Heart left ventricle (tissue), 16 donors: Measurements from ENCODE around the gene IL2RA. TPM values are rescaled to one million over a fixed set of nuclear protein-coding genes. Genes with fewer than 3 reads are reported as not detected.

Experiments
- ATAC-seq, 4 donors: fragments of 200-7000 bp; cut with Tn5 transposase; one replicate each; pipeline ENCODE4 v1.9.1; 2020 to 2022; ENCODE audit warnings: moderate library complexity in 4 of 4, mild to moderate bottlenecking in 3 of 4, moderate number of reproducible peaks in 1 of 4
- DNase-seq, 5 donors: peaks; one replicate each; pipeline ENCODE4 v3.0.0-alpha.2; 2020
- H3K27ac ChIP-seq, 12 donors: fragments of 200-600 bp; sonication (generic) in 4 of 12; one replicate each; pipeline versions ENCODE4 v1.5.0 to v1.8.0; 2016 to 2022; ENCODE audit warnings: mild to moderate bottlenecking in 2 of 12
- H3K27me3 ChIP-seq, 9 donors: fragments of 200-600 bp; sonication (generic) in 2 of 9; one replicate each; pipeline versions ENCODE4 v1.5.1 to v1.8.0; 2016 to 2022; ENCODE audit warnings: mild to moderate bottlenecking in 3 of 9
- H3K36me3 ChIP-seq, 9 donors: fragments of 200-600 bp; sonication (generic) in 2 of 9; one replicate each; pipeline versions ENCODE4 v1.5.0 to v1.8.0; 2018 to 2022; ENCODE audit warnings: mild to moderate bottlenecking in 2 of 9
- H3K4me1 ChIP-seq, 12 donors: fragments of 200-600 bp; sonication (generic) in 4 of 12; one replicate each; pipeline versions ENCODE4 v1.5.0 to v1.8.0; 2016 to 2022; ENCODE audit warnings: mild to moderate bottlenecking in 3 of 12
- H3K4me3 ChIP-seq, 12 donors: fragments of 200-600 bp; sonication (generic) in 4 of 12; one replicate each; pipeline versions ENCODE4 v1.5.0 to v1.8.0; 2017 to 2022; ENCODE audit warnings: mild to moderate bottlenecking in 9 of 12, moderate library complexity in 4 of 12
- H3K9me3 ChIP-seq, 12 donors: fragments of 200-600 bp; sonication (generic) in 4 of 12; one replicate each; pipeline versions ENCODE4 v1.5.0 to v1.8.0; 2016 to 2022; ENCODE audit warnings: mild to moderate bottlenecking in 1 of 12
- POLR2A ChIP-seq, 2 donors: fragments of 450-650 bp; IDR thresholded peaks; one replicate each; pipeline ENCODE4 v1.6.1; 2017; ENCODE audit warnings: antibody characterized with exemption in 2 of 2, mild to moderate bottlenecking in 2 of 2, moderate library complexity in 2 of 2
- WGBS, 4 donors: extraction: QIAGEN DNeasy Blood & Tissue Kit in 2 of 4; methylation state at CpG; one replicate each; pipeline versions ENCODE4 v1.1.5 to v1.1.7; 2013 to 2018; 5-methylcytosine and 5-hydroxymethylcytosine counted together
- intact Hi-C, 10 donors: fragments of 100-400 bp; cut with DNase I; formaldehyde crosslinking; loops; one replicate each; pipeline versions ENCODE4 v1.11.1 to v1.14.2; 2022
- polyA plus RNA-seq, 2 donors: library from polyadenylated mRNA; stranded (reverse); fragments of 200-250 nt; gene quantifications; one replicate each; pipeline ENCODE4 v1.2.3, GENCODE V29; 2013
- total RNA-seq, 9 donors: library from RNA; depleted of rRNA in 2 of 9; stranded (reverse); fragments of >200 nt in 2 of 9; fragmentation: NEBNext Ultra II Directional in 3 of 9; extraction: Animal tissue kit (Norgen Biotek cat#: 25700) in 3 of 9; gene quantifications; one replicate each; pipeline versions ENCODE4 v1.1.0 to v1.2.4, GENCODE V29; 2016 to 2023
- TF ChIP-seq, protein P1 (sequence below), 12 donors: fragments of 200-600 bp; sonication (generic) in 4 of 12; IDR thresholded peaks; one replicate each; pipeline versions ENCODE4 v1.5.0 to v1.8.0; 2018 to 2022; ENCODE audit warnings: antibody characterized with exemption in 12 of 12, mild to moderate bottlenecking in 5 of 12
- donor health status: ischemic (EF 13 %, LVEDD 7.1; RV severe dilation, severe dysfunction).
- donor health status: healthy with polysubstance abuse.
- donor health status: DM: no; HTN: yes; CAD: no.
- donor health status: DM: no; HTN: no; CAD: no.
- donor health status: ischemic (EF 25% LVEDD 6.9; RV normal size, moderate dysfunction).
- donor health status: ischemic (EF 25% LVEDD 5.7; RV mildly dilated, moderate dysfunction).
- donor health status: healthy.
- donor health status: DM: yes; HTN: yes; CAD: no.
- donor health status: ischemic (EF 35%, LVEDD 5.7; RV mildly dilated, moderate dysfunction).
- donor health status: nonischemic (EF 11% LVEDD 7.7; RV severe dilation, severe dysfunction).
- donor health status: DM: yes; HTN: yes; CAD: no.
- donor health status: PGD.
- donor health status: ischemic (EF 29% LVEDD 5.4; RV normal size, mild dysfunction).
- donor health status: nonischemic (EF 23%, LVEDD 6.1; RV moderate dilation, normal function).

IL2RA gene
- total and polyA plus RNA-seq, 11 donors, result 0.11 to 11.1 (median 0.90) TPM; not detected in 1

DNA sequence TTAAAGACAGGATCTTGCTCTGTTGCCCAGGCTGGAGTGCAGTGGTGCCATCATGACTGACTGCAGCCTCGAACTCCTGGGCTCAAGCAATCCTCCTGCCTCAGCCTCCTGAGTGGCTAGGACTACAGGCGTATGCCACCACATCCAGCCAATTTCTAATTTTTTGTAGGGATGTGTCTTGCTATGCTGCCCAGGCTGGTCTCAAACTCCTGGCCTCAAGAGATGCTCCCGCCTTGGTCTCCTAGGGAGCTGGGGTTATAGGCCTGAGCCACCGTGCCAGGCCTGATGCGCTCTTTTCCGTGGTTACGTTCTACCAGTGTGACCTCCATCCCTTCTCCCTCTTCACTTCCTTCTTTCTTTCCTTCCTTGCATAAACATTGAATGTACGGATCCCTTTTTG, 50.6 kb downstream of the IL2RA start:
- Histone ChIP-seq H3K4me1 (peaks cover 0 to 21% (median 0%) of the 10 kb centered on the region in 12 donors), H3K27ac (no peak overlapping the region), H3K4me3 (no peak overlapping the region), H3K9me3 (peaks cover 0 to 10% (median 0%) of the 10 kb centered on the region in 12 donors), H3K36me3 (no peaks in the 10 kb centered on the region), H3K27me3 (no peaks in the 10 kb centered on the region)
- ATAC-seq (no peak), DNase-seq (no peak)
- 88 to 95% (median 92%) methylated on average over 8 of the region's 8 CpGs for WGBS, 4 donors
- TF ChIP-seq, protein P1, sequence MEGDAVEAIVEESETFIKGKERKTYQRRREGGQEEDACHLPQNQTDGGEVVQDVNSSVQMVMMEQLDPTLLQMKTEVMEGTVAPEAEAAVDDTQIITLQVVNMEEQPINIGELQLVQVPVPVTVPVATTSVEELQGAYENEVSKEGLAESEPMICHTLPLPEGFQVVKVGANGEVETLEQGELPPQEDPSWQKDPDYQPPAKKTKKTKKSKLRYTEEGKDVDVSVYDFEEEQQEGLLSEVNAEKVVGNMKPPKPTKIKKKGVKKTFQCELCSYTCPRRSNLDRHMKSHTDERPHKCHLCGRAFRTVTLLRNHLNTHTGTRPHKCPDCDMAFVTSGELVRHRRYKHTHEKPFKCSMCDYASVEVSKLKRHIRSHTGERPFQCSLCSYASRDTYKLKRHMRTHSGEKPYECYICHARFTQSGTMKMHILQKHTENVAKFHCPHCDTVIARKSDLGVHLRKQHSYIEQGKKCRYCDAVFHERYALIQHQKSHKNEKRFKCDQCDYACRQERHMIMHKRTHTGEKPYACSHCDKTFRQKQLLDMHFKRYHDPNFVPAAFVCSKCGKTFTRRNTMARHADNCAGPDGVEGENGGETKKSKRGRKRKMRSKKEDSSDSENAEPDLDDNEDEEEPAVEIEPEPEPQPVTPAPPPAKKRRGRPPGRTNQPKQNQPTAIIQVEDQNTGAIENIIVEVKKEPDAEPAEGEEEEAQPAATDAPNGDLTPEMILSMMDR (IDR thresholded peaks at IDR 0.05), result no peak
- no peak for TF ChIP-seq POLR2A (IDR thresholded peaks at IDR 0.05)
- intact Hi-C loops, result loop anchor here in 8 of 10 donors (5.0 to 10.0 kb wide), 9 partner anchors 36 to 393 kb away; partner anchors contain the start of gene RBM17 (in 2 of the 8)

DNA sequence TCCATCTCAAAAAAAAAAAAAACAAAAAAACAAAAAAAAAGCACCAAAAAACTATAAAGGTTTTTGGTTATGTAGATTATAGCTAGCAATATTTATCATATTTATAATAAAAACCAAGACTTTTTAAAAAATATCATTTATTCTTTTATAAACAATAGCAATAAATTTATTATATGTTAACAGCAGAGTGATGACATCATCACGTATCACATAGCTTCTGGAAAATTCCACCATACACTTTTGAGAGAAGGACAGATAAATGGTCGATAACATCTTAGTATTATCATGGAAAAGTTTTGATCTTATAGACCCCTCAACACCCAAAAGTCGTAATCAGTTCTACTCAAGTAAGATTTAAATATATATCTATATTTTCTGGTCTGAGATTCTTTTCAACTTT, 51.6 kb downstream of the IL2RA start:
- 90 to 93% (median 91%) methylated on average over 3 of the region's 3 CpGs for whole genome bisulfite sequencing, 4 donors

DNA sequence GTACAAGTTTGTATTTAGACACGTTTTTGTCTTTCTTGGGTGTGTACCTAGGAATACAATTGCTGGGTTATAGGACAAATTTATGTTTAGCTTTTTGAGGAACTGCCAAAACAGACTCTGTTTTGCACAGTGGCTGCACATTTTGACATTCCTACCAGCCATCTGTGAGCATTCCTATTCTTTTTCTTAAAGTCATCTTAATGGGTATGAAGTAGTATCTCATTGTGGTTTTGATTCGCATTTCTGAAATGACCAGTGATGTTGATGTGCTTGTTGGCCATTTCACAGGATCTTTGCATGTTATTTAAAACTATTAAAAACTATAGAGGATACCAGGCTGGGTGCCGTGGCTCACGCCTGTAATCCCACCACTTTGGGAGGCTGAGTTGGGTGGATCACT, 52.2 kb downstream of the IL2RA start:
- WGBS, 4 donors, result 90 to 94% (median 92%) methylated on average over 4 of the region's 4 CpGs
- Histone ChIP-seq H3K4me3 (no peak overlapping the region), H3K4me1 (peaks cover 0 to 21% (median 0%) of the 10 kb centered on the region in 12 donors), H3K27ac (peak overlapping the region in 1 of 12 donors; percentile 75), H3K27me3 (peaks cover 0 to 3% (median 0%) of the 10 kb centered on the region in 9 donors), H3K36me3 (no peaks in the 10 kb centered on the region), H3K9me3 (peaks cover 0 to 10% (median 0%) of the 10 kb centered on the region in 12 donors)
- TF ChIP-seq POLR2A (IDR thresholded peaks at IDR 0.05), result no peak
- TF ChIP-seq, protein P1 (IDR thresholded peaks at IDR 0.05), result no peak
- DNase-seq (no peak), ATAC-seq (no peak)
- intact Hi-C loops, result loop anchor here in 8 of 10 donors (5.0 to 10.0 kb wide), 10 partner anchors 37 to 395 kb away; partner anchors contain the start of gene RBM17 (in 2 of the 8)

More for the DNA sequence above, 51.6 kb downstream of the IL2RA start:
- peaks cover 0 to 10% (median 0%) of the 10 kb centered on the region in 12 donors for H3K9me3 ChIP-seq
- ATAC-seq, result no peak
- intact Hi-C loops, result loop anchor here in 8 of 10 donors (5.0 to 10.0 kb wide), 9 partner anchors 37 to 394 kb away; partner anchors contain the start of gene RBM17 (in 2 of the 8)
- no peaks in the 10 kb centered on the region for H3K36me3 ChIP-seq
- no peak overlapping the region for H3K27ac ChIP-seq
- peaks cover 0 to 3% (median 0%) of the 10 kb centered on the region in 9 donors for H3K27me3 ChIP-seq
- H3K4me1 ChIP-seq, result peaks cover 0 to 21% (median 0%) of the 10 kb centered on the region in 12 donors
- H3K4me3 ChIP-seq, result no peak overlapping the region
- no peak for DNase-seq
- TF ChIP-seq POLR2A (IDR thresholded peaks at IDR 0.05), result no peak
- TF ChIP-seq, protein P1 (IDR thresholded peaks at IDR 0.05), result no peak

DNA sequence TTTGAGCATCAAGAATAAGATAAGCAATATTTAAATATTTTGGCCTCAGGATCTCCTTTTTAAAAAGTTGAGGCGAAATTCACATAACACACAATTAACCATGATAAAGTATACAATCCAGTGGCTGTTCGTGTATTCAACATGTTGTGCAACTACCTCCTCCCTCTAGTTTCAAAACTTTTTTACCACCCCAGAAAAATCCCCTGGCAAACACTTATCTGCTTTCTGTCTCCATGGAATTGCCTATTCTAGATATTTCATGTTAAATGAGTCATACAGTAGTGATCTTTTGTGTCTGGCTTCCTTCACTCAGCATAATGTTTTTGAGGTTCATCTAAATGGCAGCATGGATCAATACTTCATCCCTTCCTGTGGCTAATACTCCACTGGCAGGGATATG, 53.0 kb downstream of the IL2RA start:
- Histone ChIP-seq H3K4me1 (peaks cover 0 to 15% (median 0%) of the 10 kb centered on the region in 12 donors), H3K27ac (peak overlapping the region in 7 of 12 donors; percentile 6 to 75 (median 34)), H3K9me3 (peaks cover 0 to 10% (median 0%) of the 10 kb centered on the region in 12 donors), H3K36me3 (no peaks in the 10 kb centered on the region), H3K27me3 (peaks cover 0 to 3% (median 0%) of the 10 kb centered on the region in 9 donors), H3K4me3 (peak overlapping the region in 9 of 12 donors; percentile 9 to 47 (median 34))
- TF ChIP-seq, protein P1 (IDR thresholded peaks at IDR 0.05), result no peak
- TF ChIP-seq POLR2A (IDR thresholded peaks at IDR 0.05), result no peak
- intact Hi-C loops, result loop anchor here in 1 of 10 donors (10.0 kb wide), 1 partner anchor 54 kb away; no protein-coding TSS in a partner anchor
- DNase-seq, result no peak
- peak; percentile 49 to 83 (median 55) for ATAC-seq
- WGBS, 4 donors, result 60 to 72% (median 64%) methylated on average over 2 of the region's 2 CpGs
